Endothelial cell of umbilical vein (primary cell): ENCODE measurements around the gene TNFRSF8. TPM values are rescaled to one million over a fixed set of nuclear protein-coding genes. Genes with fewer than 3 reads are reported as not detected.

Source experiments
- BruUV-seq: library from RNA; stranded (reverse); fragments of 400-500 nt; replicated peaks from 2 replicates; lab custom pipeline; 2021; lab: Mats Ljungman, UMichigan
- CTCF ChIA-PET: fragments of 300-600, 350-600 bp; sonication (Branson Sonifier 250); formaldehyde crosslinking; loops from one replicate; lab custom pipeline; 2021; ENCODE audit warnings: antibody characterized with exemption, inconsistent platforms; lab: Charles Lee
- POLR2A ChIA-PET: fragments of 300-600, 350-600 bp; sonication (Branson Sonifier 250); formaldehyde crosslinking; loops from one replicate; lab custom pipeline; 2021; ENCODE audit warnings: antibody characterized with exemption, inconsistent platforms; lab: Charles Lee
- DNase-seq: peaks from one replicate; pipeline ENCODE4 v3.0.0-alpha.2; 2011; ENCODE audit warnings: low read depth, low spot score
- FAIRE-seq: peaks from 2 replicates; lab custom pipeline; 2011; peaks lifted over from hg19 to GRCh38; lab: Jason Lieb, UNC
- H2AFZ ChIP-seq: 2 replicates; pipeline ENCODE4 v1.6.0; 2012; ENCODE audit warnings: low read depth, low read length, control low read depth, inconsistent platforms
- H3K27ac ChIP-seq: 2 replicates; pipeline ENCODE4 v1.5.1; 2011; ENCODE audit warnings: low read depth, mild to moderate bottlenecking, control low read depth, low read length, moderate library complexity; ENCODE audit not compliant: insufficient read depth
- H3K27me3 ChIP-seq, 2 experiments: 2 replicates each; pipeline versions ENCODE4 v1.6.0 to v1.6.1; 2011; ENCODE audit warnings: low read length in 2 of 2, mixed read lengths in 1 of 2; ENCODE audit not compliant: control insufficient read depth in 2 of 2, insufficient read depth in 2 of 2
- H3K36me3 ChIP-seq, 2 experiments: 2 replicates in 1 of 2; 3 replicates in 1 of 2; pipeline ENCODE4 v1.5.1; 2011; ENCODE audit warnings: low read length in 2 of 2, mild to moderate bottlenecking in 1 of 2, moderate library complexity in 1 of 2; ENCODE audit not compliant: control insufficient read depth in 2 of 2, insufficient read depth in 2 of 2; ENCODE audit errors: extremely low read depth in 1 of 2
- H3K4me1 ChIP-seq: 3 replicates; pipeline ENCODE4 v1.5.1; 2011; ENCODE audit warnings: mild to moderate bottlenecking, low read length; ENCODE audit not compliant: control insufficient read depth, insufficient read depth; ENCODE audit errors: extremely low read depth
- H3K4me2 ChIP-seq: 2 replicates; pipeline ENCODE4 v1.6.1; 2011; ENCODE audit warnings: low read length, control low read depth, mixed read lengths; ENCODE audit not compliant: insufficient read depth
- H3K4me3 ChIP-seq, 3 experiments: fragments of 200-600 bp in 1 of 3; sonication (generic), shearing (Covaris generic) in 1 of 3; replicated peaks in 1 of 3; 2 replicates each; pipeline ENCODE4 v1.5.1; 2011 to 2016; ENCODE audit warnings: control low read depth in 3 of 3, low read length in 3 of 3, mild to moderate bottlenecking in 2 of 3, inconsistent platforms in 1 of 3, low read depth in 1 of 3, moderate library complexity in 1 of 3; ENCODE audit not compliant: insufficient read depth in 1 of 3
- H3K79me2 ChIP-seq: 2 replicates; pipeline ENCODE4 v1.6.0; 2012; ENCODE audit warnings: low read length, inconsistent platforms; ENCODE audit not compliant: control insufficient read depth, insufficient read depth
- H3K9ac ChIP-seq: replicated peaks from 2 replicates; pipeline ENCODE3; 2011; ENCODE audit warnings: low read length, control low read depth; ENCODE audit not compliant: insufficient read depth; ENCODE audit errors: extremely low read depth
- H3K9me1 ChIP-seq: replicated peaks from 3 replicates; pipeline ENCODE4 v1.6.0; 2011; ENCODE audit warnings: mild to moderate bottlenecking, low read length; ENCODE audit not compliant: control insufficient read depth, insufficient read depth; ENCODE audit errors: extremely low read depth
- H3K9me3 ChIP-seq: replicated peaks from 2 replicates; pipeline ENCODE4 v1.5.1; 2012; ENCODE audit warnings: low read length, inconsistent platforms; ENCODE audit not compliant: control insufficient read depth, insufficient read depth
- H4K20me1 ChIP-seq: replicated peaks from 2 replicates; pipeline ENCODE3; 2011; ENCODE audit warnings: mild to moderate bottlenecking, low read length; ENCODE audit not compliant: control insufficient read depth, insufficient read depth; ENCODE audit errors: extremely low read depth
- EZH2 ChIP-seq: IDR thresholded peaks from 2 replicates; pipeline ENCODE4 v1.6.1; 2012; ENCODE audit warnings: borderline replicate concordance, low read depth, mild to moderate bottlenecking, moderate library complexity, low read length, inconsistent platforms; ENCODE audit not compliant: severe bottlenecking
- FOS ChIP-seq: IDR thresholded peaks from 2 replicates; pipeline ENCODE4 v1.6.1; 2011; ENCODE audit warnings: mild to moderate bottlenecking, low read length, moderate library complexity, borderline replicate concordance; ENCODE audit not compliant: insufficient read depth
- GATA2 ChIP-seq: IDR thresholded peaks from 2 replicates; pipeline ENCODE4 v1.7.0; 2011; ENCODE audit warnings: low read depth, mild to moderate bottlenecking, moderate library complexity, mixed read lengths, low read length; ENCODE audit not compliant: insufficient read length, insufficient read depth
- JUN ChIP-seq: IDR thresholded peaks from 2 replicates; pipeline ENCODE4 v1.6.1; 2011; ENCODE audit warnings: borderline replicate concordance, low read depth; ENCODE audit not compliant: insufficient read length, insufficient read depth
- MYC ChIP-seq: IDR thresholded peaks from one replicate; pipeline ENCODE4 v1.6.1; 2011; ENCODE audit warnings: mild to moderate bottlenecking, low read depth, low read length
- POLR2A ChIP-seq: IDR thresholded peaks from 2 replicates; pipeline ENCODE4 v1.6.1; 2012; ENCODE audit warnings: low read depth, mild to moderate bottlenecking, control low read depth, low read length
- POLR2AphosphoS5 ChIP-seq: IDR thresholded peaks from 2 replicates; pipeline ENCODE4 v1.6.1; 2012; ENCODE audit warnings: low read depth, mild to moderate bottlenecking, control low read depth, low read length, moderate library complexity; ENCODE audit not compliant: insufficient read depth
- dilution Hi-C: fragments of 300-500 bp; cut with MboI; formaldehyde crosslinking; loops from one replicate; pipeline ENCODE4 v1.15.0; 2019; ENCODE audit warnings: low sequenced_read_pairs; ENCODE audit not compliant: extremely low pct_ligation_motif_present
- intact Hi-C: fragments of 100-400 bp; cut with micrococcal nuclease; formaldehyde crosslinking; loops from one replicate; pipeline ENCODE4 v1.10.0; 2022
- polyA plus RNA-seq, 4 experiments: library from polyadenylated mRNA; depleted of rRNA in 3 of 4; stranded (reverse) in 3 of 4; unstranded in 1 of 4; fragments of >200 nt; gene quantifications; 2 replicates each; pipeline versions ENCODE4 v1.2.1 to v1.2.3, GENCODE V29; 2011 to 2012; ENCODE audit warnings: missing spikeins in 1 of 4
- total RNA-seq: library from RNA; stranded (reverse); gene quantifications from 2 replicates; pipeline ENCODE4 v1.2.3, GENCODE V29; 2021
- TF ChIP-seq, protein P1 (sequence below): IDR thresholded peaks from 2 replicates; pipeline ENCODE4 v1.6.1; 2011; ENCODE audit not compliant: insufficient read depth, insufficient read length
- TF ChIP-seq, protein P2 (sequence below), 2 donors: IDR thresholded peaks; 1 replicate in 1 of 2; 2 replicates in 1 of 2; pipeline ENCODE4 v1.5.1; 2011; ENCODE audit warnings: low read length in 2 of 2, mild to moderate bottlenecking in 2 of 2, moderate library complexity in 2 of 2, control low read depth in 1 of 2, inconsistent platforms in 1 of 2, low read depth in 1 of 2; ENCODE audit not compliant: insufficient read depth in 1 of 2; ENCODE audit errors: extremely low read depth in 1 of 2

The TNFRSF8 gene
- total and polyA plus RNA-seq, 2 donors (not counting 3 experiments of a cell fraction or from before 2014, with no cell fraction given): 0.47 TPM; not detected in 1

DNA sequence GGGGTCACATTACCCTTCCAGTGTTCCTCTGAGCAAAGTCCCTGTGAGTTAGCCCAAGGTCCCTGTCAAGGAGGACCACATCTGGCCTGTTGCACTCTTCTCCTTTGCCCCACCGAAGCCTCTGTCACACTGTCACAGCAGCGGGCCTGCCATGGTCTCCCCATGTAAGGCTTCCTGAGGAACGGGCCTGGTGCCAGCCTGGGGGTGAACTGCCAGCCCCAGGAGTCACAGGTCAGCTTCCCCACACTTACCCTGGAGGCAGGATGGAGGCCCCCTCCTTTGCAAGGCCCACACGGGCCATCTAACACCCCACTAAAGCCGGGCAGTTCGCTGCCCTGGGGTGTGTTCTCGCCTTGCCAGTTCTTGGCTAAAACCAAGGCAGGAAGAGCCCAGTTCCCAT lies 117.8 kb downstream of the TNFRSF8 start:
- H4K20me1 ChIP-seq: no peaks in the 10 kb centered on the region
- no peak overlapping the region for H2AFZ ChIP-seq
- H3K4me2 ChIP-seq: no peak overlapping the region
- FAIRE-seq (no peak), DNase-seq (no peak)
- TF ChIP-seq, protein P1, sequence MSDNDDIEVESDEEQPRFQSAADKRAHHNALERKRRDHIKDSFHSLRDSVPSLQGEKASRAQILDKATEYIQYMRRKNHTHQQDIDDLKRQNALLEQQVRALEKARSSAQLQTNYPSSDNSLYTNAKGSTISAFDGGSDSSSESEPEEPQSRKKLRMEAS: no peak
- TF ChIP-seq GATA2 (no peak), POLR2AphosphoS5 (no peak), POLR2A (no peak), FOS (no peak), MYC (no peak), EZH2 (no peak), JUN (no peak)
- TF ChIP-seq, protein P2, sequence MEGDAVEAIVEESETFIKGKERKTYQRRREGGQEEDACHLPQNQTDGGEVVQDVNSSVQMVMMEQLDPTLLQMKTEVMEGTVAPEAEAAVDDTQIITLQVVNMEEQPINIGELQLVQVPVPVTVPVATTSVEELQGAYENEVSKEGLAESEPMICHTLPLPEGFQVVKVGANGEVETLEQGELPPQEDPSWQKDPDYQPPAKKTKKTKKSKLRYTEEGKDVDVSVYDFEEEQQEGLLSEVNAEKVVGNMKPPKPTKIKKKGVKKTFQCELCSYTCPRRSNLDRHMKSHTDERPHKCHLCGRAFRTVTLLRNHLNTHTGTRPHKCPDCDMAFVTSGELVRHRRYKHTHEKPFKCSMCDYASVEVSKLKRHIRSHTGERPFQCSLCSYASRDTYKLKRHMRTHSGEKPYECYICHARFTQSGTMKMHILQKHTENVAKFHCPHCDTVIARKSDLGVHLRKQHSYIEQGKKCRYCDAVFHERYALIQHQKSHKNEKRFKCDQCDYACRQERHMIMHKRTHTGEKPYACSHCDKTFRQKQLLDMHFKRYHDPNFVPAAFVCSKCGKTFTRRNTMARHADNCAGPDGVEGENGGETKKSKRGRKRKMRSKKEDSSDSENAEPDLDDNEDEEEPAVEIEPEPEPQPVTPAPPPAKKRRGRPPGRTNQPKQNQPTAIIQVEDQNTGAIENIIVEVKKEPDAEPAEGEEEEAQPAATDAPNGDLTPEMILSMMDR (IDR thresholded peaks at IDR 0.05; ENCODE audit: extremely low read depth in 1 of 2, insufficient read depth in 1 of 2, low read depth in 1 of 2, low read length in 2 of 2): no peak
- H3K9me1 ChIP-seq: no peaks in the 10 kb centered on the region
- H3K27me3 ChIP-seq: no peaks in the 10 kb centered on the region
- H3K79me2 ChIP-seq: peaks cover 8% of the 10 kb centered on the region
- H3K36me3 ChIP-seq: no peaks in the 10 kb centered on the region
- POLR2A ChIA-PET: no interaction called here
- no peaks in the 10 kb centered on the region for H3K9me3 ChIP-seq
- H3K27ac ChIP-seq: no peak overlapping the region
- no peak overlapping the region for H3K9ac ChIP-seq
- no peak overlapping the region for H3K4me3 ChIP-seq
- CTCF ChIA-PET: interaction anchor here (8.1 kb wide), 1 partner anchor 55 kb away, joined by 70 read pairs; no protein-coding TSS in a partner anchor
- peaks cover 44% of the 10 kb centered on the region for H3K4me1 ChIP-seq
- no TSS peak for BruUV-seq
- intact Hi-C loops: no loop called here
- dilution Hi-C loops: no loop called here
